H1 (cell line): ENCODE measurements around the gene PPAN. TPM values are rescaled to one million over a fixed set of nuclear protein-coding genes. Genes with fewer than 3 reads are reported as not detected.

Experiments used
- BRCA1 ChIP-seq: IDR thresholded peaks from 2 replicates; pipeline ENCODE4 v1.6.1; 2012; ENCODE audit warnings: low read depth, low read length, improper control_type of control experiment
- CBX5 ChIP-seq: fragments of 300-800, 300-1000 bp; sonication (generic); IDR thresholded peaks from 2 replicates; pipeline ENCODE4 v1.7.1; 2016; ENCODE audit warnings: antibody characterized with exemption, low read length, low read depth
- CTBP2 ChIP-seq: IDR thresholded peaks from 2 replicates; pipeline ENCODE4 v1.7.0; 2011; ENCODE audit warnings: borderline replicate concordance, mild to moderate bottlenecking, moderate library complexity, mixed read lengths, low read length; ENCODE audit not compliant: insufficient read depth, insufficient read length
- JUN ChIP-seq: IDR thresholded peaks from 2 replicates; pipeline ENCODE4 v1.6.1; 2011; ENCODE audit warnings: low read depth, mild to moderate bottlenecking, improper control_type of control experiment, low read length
- polyA plus RNA-seq, 7 experiments: library from polyadenylated mRNA; depleted of rRNA in 3 of 7; stranded (reverse) in 5 of 7; unstranded in 2 of 7; fragments of >200 nt in 5 of 7; fragments of 200-250 nt in 2 of 7; gene quantifications; 1 replicate in 5 of 7; 2 replicates in 1 of 7; 4 replicates in 1 of 7; pipeline versions ENCODE4 v1.2.1 to v1.2.3, GENCODE V29; 2011 to 2013; ENCODE audit warnings: missing spikeins in 2 of 7, mixed read lengths in 2 of 7
- total RNA-seq: library from RNA; stranded (reverse); fragmentation: NEBNext Ultra II Directional; extraction: Animal tissue kit (Norgen Biotek cat#: 25700); gene quantifications from 2 replicates; pipeline ENCODE4 v1.2.1, GENCODE V29; 2021

Gene PPAN
- total and polyA plus RNA-seq, 2 of the 8 experiments (the other 6 are each of a cell fraction or from before 2014, with no cell fraction given), result 48.8 to 74.4 TPM

- TF ChIP-seq CTBP2 (no peak), JUN (no peak), BRCA1 (no peak), CBX5 (no peak)
These were observed 12.8 kb downstream of the PPAN start (continued) for GRCh38 chr19:10118960-10119359.
